H9 (cell line): ENCODE results near the gene SUN2. TPM values are rescaled to one million over a fixed set of nuclear protein-coding genes. Genes with fewer than 3 reads are reported as not detected.

Experiments
- DNase-seq: peaks from one replicate; pipeline ENCODE4 v3.0.0-alpha.2; 2017
- H2AFZ ChIP-seq: one replicate; pipeline ENCODE4 v1.6.1; 2013; ENCODE audit warnings: mild to moderate bottlenecking, low read length, control low read depth, moderate library complexity
- H2AK5ac ChIP-seq: 2 replicates; pipeline ENCODE4 v1.6.1; 2013; ENCODE audit warnings: low read length, control low read depth, mixed read lengths; ENCODE audit not compliant: insufficient read length
- H2BK120ac ChIP-seq: one replicate; pipeline ENCODE4 v1.6.1; 2013; ENCODE audit warnings: low read depth, mild to moderate bottlenecking, low read length, control low read depth, inconsistent platforms; ENCODE audit not compliant: poor library complexity, severe bottlenecking
- H2BK12ac ChIP-seq: 2 replicates; pipeline ENCODE4 v1.6.1; 2013; ENCODE audit warnings: low read length, control low read depth, mixed read lengths, low read depth; ENCODE audit not compliant: insufficient read length
- H2BK15ac ChIP-seq: 2 replicates; pipeline ENCODE4 v1.6.1; 2013; ENCODE audit warnings: low read depth, low read length, control low read depth
- H2BK20ac ChIP-seq: one replicate; pipeline ENCODE4 v1.6.1; 2013; ENCODE audit warnings: low read depth, mild to moderate bottlenecking, low read length, control low read depth, inconsistent platforms; ENCODE audit not compliant: poor library complexity, severe bottlenecking
- H2BK5ac ChIP-seq: 2 replicates; pipeline ENCODE4 v1.6.1; 2013; ENCODE audit warnings: low read length, control low read depth, mixed read lengths; ENCODE audit not compliant: insufficient read length
- H3K14ac ChIP-seq: 2 replicates; pipeline ENCODE4 v1.6.1; 2013; ENCODE audit warnings: low read length, control low read depth; ENCODE audit not compliant: insufficient read depth
- H3K18ac ChIP-seq: 2 replicates; pipeline ENCODE4 v1.6.1; 2013; ENCODE audit warnings: low read depth, mild to moderate bottlenecking, mixed read lengths, low read length, control low read depth; ENCODE audit not compliant: insufficient read length
- H3K23ac ChIP-seq: 2 replicates; pipeline ENCODE4 v1.6.1; 2013; ENCODE audit warnings: low read length, control low read depth, mixed read lengths, low read depth; ENCODE audit not compliant: insufficient read length
- H3K23me2 ChIP-seq: 2 replicates; pipeline ENCODE4 v1.6.1; 2013; ENCODE audit warnings: low read depth, mild to moderate bottlenecking, mixed read lengths, low read length, control low read depth; ENCODE audit not compliant: insufficient read length, poor library complexity, severe bottlenecking
- H3K27ac ChIP-seq: 2 replicates; pipeline ENCODE4 v1.5.1; 2013; ENCODE audit warnings: low read length, control low read depth, mixed read lengths, low read depth; ENCODE audit not compliant: insufficient read length
- H3K27me3 ChIP-seq: 2 replicates; pipeline ENCODE4 v1.6.1; 2013; ENCODE audit warnings: low read length, control low read depth, inconsistent platforms; ENCODE audit not compliant: insufficient read depth
- H3K4ac ChIP-seq: 2 replicates; pipeline ENCODE4 v1.6.1; 2013; ENCODE audit warnings: low read depth, mild to moderate bottlenecking, control low read depth, inconsistent platforms, low read length, moderate library complexity
- H3K4me1 ChIP-seq: 2 replicates; pipeline ENCODE4 v1.6.1; 2013; ENCODE audit warnings: low read length, control low read depth, inconsistent platforms; ENCODE audit not compliant: insufficient read depth
- H3K4me2 ChIP-seq: 2 replicates; pipeline ENCODE4 v1.6.1; 2013; ENCODE audit warnings: low read length, control low read depth, mixed read lengths; ENCODE audit not compliant: insufficient read length, insufficient read depth
- H3K56ac ChIP-seq: 2 replicates; pipeline ENCODE4 v1.6.1; 2013; ENCODE audit warnings: low read depth, mild to moderate bottlenecking, mixed read lengths, low read length, control low read depth; ENCODE audit not compliant: insufficient read length
- H3K79me1 ChIP-seq: 2 replicates; pipeline ENCODE4 v1.6.1; 2013; ENCODE audit warnings: low read depth, mild to moderate bottlenecking, moderate library complexity, low read length, control low read depth, inconsistent platforms; ENCODE audit not compliant: insufficient read depth, poor library complexity, severe bottlenecking
- H3K79me2 ChIP-seq: 2 replicates; pipeline ENCODE4 v1.6.1; 2013; ENCODE audit warnings: low read length, control low read depth, inconsistent platforms; ENCODE audit not compliant: insufficient read depth
- H3K9ac ChIP-seq: 2 replicates; pipeline ENCODE4 v1.6.1; 2013; ENCODE audit warnings: low read length, control low read depth, mixed read lengths; ENCODE audit not compliant: insufficient read length; ENCODE audit errors: extremely low read depth
- H3K9me3 ChIP-seq: one replicate; pipeline ENCODE4 v1.6.1; 2013; ENCODE audit warnings: low read depth, low read length, inconsistent platforms; ENCODE audit not compliant: control insufficient read depth
- H3T11ph ChIP-seq: one replicate; pipeline ENCODE4 v1.6.1; 2013; ENCODE audit warnings: mild to moderate bottlenecking, low read length, control low read depth, inconsistent platforms
- H4K20me1 ChIP-seq: one replicate; pipeline ENCODE4 v1.6.1; 2013; ENCODE audit not compliant: control insufficient read depth, insufficient read length, insufficient read depth
- H4K5ac ChIP-seq: 2 replicates; pipeline ENCODE4 v1.6.1; 2013; ENCODE audit warnings: low read depth, mild to moderate bottlenecking, mixed read lengths, low read length, control low read depth; ENCODE audit not compliant: insufficient read length
- H4K8ac ChIP-seq: replicated peaks from 2 replicates; pipeline ENCODE4 v1.6.1; 2013; ENCODE audit warnings: low read length, control low read depth, mixed read lengths, low read depth; ENCODE audit not compliant: insufficient read length
- H4K91ac ChIP-seq: 2 replicates; pipeline ENCODE4 v1.6.1; 2013; ENCODE audit warnings: low read depth, mild to moderate bottlenecking, moderate library complexity, mixed read lengths, low read length, control low read depth; ENCODE audit not compliant: insufficient read length
- H3K27ac Mint-ChIP-seq, 3 experiments: 2 replicates in 2 of 3; 3 replicates in 1 of 3; pipeline ENCODE4 v1.8.0; 2020 to 2021; ENCODE audit warnings: mixed read lengths in 3 of 3, mild to moderate bottlenecking in 1 of 3, moderate library complexity in 1 of 3
- H3K27me3 Mint-ChIP-seq: 2 replicates; pipeline ENCODE4 v1.8.0; 2021; ENCODE audit warnings: low read depth, mild to moderate bottlenecking, moderate library complexity, mixed read lengths
- H3K36me3 Mint-ChIP-seq, 3 experiments: 2 replicates in 2 of 3; 3 replicates in 1 of 3; pipeline ENCODE4 v1.8.0; 2020 to 2021; ENCODE audit warnings: low read depth in 3 of 3, mixed read lengths in 3 of 3; ENCODE audit not compliant: insufficient read depth in 1 of 3
- H3K4me1 Mint-ChIP-seq, 2 experiments: 2 replicates each; pipeline ENCODE4 v1.8.0; 2020; ENCODE audit warnings: mixed read lengths in 2 of 2
- H3K4me3 Mint-ChIP-seq, 2 experiments: 2 replicates in 1 of 2; 3 replicates in 1 of 2; pipeline ENCODE4 v1.8.0; 2020 to 2021; ENCODE audit warnings: mild to moderate bottlenecking in 2 of 2, mixed read lengths in 2 of 2, moderate library complexity in 1 of 2
- H3K9me3 Mint-ChIP-seq, 2 experiments: 2 replicates in 1 of 2; 3 replicates in 1 of 2; pipeline ENCODE4 v1.8.0; 2020; ENCODE audit warnings: mild to moderate bottlenecking in 2 of 2, mixed read lengths in 2 of 2, moderate library complexity in 1 of 2
- WGBS: extraction: QIAGEN DNeasy Blood & Tissue Kit; methylation state at CpG from one replicate; pipeline ENCODE4 v1.1.7; 2013; ENCODE audit warnings: missing lambda C conversion rate, low lambda C conversion rate, mixed read lengths; ENCODE audit not compliant: insufficient read length; ENCODE audit errors: extremely low coverage; 5-methylcytosine and 5-hydroxymethylcytosine counted together
- total RNA-seq: library from RNA; stranded (reverse); gene quantifications from 2 replicates; pipeline ENCODE4 v1.2.1, GENCODE V29; 2021
- TF ChIP-seq, protein P1 (sequence below): fragments of 200-600 bp; sonication (generic); conservative IDR thresholded peaks from 3 replicates; pipeline ENCODE4 v1.8.0; 2021; ENCODE audit warnings: antibody characterized with exemption, mild to moderate bottlenecking

The SUN2 gene
- total RNA-seq, 1 experiment from 2014 or later: 12.0 TPM

DNA sequence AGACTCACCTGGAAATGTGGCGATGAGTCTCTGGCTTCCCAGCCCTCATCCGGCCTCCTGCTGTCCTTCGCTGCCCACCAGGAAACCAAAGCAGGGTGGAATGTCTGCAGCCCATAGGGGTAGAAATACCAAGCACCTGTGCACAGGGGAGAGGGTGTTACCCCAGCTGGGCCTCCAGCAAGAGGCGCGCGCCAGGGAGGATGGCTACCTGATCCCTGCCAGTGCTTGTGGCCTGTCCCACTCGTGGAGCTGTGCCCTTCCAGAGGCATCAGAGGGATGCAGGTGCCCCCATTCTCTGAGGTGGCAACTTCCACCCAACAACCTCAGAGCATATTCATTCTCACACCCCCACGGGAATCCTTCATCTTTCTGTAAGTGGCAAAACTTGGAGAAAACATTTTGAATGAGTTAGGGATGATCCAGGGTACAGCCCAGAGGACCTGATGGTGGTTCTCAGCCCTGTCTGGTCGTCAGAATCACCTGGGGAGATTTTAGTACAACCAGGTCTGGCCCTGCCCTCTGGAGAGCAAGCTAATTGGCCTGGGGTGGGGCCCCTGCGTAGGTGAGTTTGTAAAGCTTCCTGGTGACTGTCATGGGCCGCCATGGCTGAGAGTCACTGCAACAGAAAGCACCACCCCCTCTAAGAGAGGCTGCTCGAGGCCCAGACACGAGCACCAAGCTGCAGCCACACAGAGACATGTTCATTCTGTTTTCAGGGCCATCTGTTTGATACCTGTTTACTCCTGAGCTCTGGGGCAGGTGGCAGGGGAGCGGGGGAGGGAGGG, 9.9 kb downstream of the SUN2 start:
- Histone ChIP-seq H3K9me3 (no peaks in the 10 kb centered on the region), H2BK12ac (no peak overlapping the region), H4K20me1 (no peaks in the 10 kb centered on the region), H3K23me2 (no peaks in the 10 kb centered on the region), H3K18ac (no peak overlapping the region), H3K79me2 (no peaks in the 10 kb centered on the region), H2AK5ac (no peak overlapping the region), H3K79me1 (no peaks in the 10 kb centered on the region), H2BK20ac (no peak overlapping the region), H3K14ac (no peak overlapping the region), H3K27ac (no peak overlapping the region), H3K9ac (no peak overlapping the region), H3K4ac (no peak overlapping the region), H3T11ph (no peak overlapping the region), H2BK5ac (no peak overlapping the region), H3K4me2 (no peak overlapping the region), H4K91ac (no peak overlapping the region), H4K8ac (no peak overlapping the region), H3K56ac (no peak overlapping the region), H2BK15ac (no peak overlapping the region), H2AFZ (no peak overlapping the region), H3K23ac (no peak overlapping the region), H2BK120ac (no peak overlapping the region), H4K5ac (no peak overlapping the region), H3K4me1 (no peaks in the 10 kb centered on the region), H3K27me3 (no peaks in the 10 kb centered on the region)
- Mint-ChIP-seq H3K36me3 (peaks cover 14 to 49% (median 16%) of the 10 kb centered on the region in 3 experiments), H3K27ac (no peak overlapping the region), H3K9me3 (no peaks in the 10 kb centered on the region), H3K4me1 (no peaks in the 10 kb centered on the region), H3K27me3 (no peaks in the 10 kb centered on the region; the same call in 1 of the 2 replicates), H3K4me3 (no peak overlapping the region; a peak in 1 of 5 replicates)
- DNase-seq: no peak
- no CpG with 5 or more reads among the region's 14 CpGs for WGBS
- TF ChIP-seq, protein P1, sequence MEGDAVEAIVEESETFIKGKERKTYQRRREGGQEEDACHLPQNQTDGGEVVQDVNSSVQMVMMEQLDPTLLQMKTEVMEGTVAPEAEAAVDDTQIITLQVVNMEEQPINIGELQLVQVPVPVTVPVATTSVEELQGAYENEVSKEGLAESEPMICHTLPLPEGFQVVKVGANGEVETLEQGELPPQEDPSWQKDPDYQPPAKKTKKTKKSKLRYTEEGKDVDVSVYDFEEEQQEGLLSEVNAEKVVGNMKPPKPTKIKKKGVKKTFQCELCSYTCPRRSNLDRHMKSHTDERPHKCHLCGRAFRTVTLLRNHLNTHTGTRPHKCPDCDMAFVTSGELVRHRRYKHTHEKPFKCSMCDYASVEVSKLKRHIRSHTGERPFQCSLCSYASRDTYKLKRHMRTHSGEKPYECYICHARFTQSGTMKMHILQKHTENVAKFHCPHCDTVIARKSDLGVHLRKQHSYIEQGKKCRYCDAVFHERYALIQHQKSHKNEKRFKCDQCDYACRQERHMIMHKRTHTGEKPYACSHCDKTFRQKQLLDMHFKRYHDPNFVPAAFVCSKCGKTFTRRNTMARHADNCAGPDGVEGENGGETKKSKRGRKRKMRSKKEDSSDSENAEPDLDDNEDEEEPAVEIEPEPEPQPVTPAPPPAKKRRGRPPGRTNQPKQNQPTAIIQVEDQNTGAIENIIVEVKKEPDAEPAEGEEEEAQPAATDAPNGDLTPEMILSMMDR: no peak
